K562 (cell line): Measurements from ENCODE around the gene NMB. TPM values are rescaled to one million over a fixed set of nuclear protein-coding genes. Genes with fewer than 3 reads are reported as not detected.

Experiments used
- ETV5 ChIP-seq: sonication (generic); formaldehyde crosslinking; IDR thresholded peaks from 2 replicates; pipeline ENCODE4 v1.4.0; 2020; ENCODE audit warnings: low read depth, mild to moderate bottlenecking, missing genetic modification reagents
- FOXM1 ChIP-seq, 2 experiments: fragments of 450-650 bp in 1 of 2; sonication (generic) in 1 of 2; formaldehyde crosslinking in 1 of 2; IDR thresholded peaks; 2 replicates each; pipeline versions ENCODE4 v1.6.1 to v1.9.0; 2017 to 2022; ENCODE audit warnings: low read depth in 2 of 2, mild to moderate bottlenecking in 2 of 2, missing genetic modification reagents in 1 of 2, moderate library complexity in 1 of 2
- HDAC3 ChIP-seq: fragments of 450-650 bp; IDR thresholded peaks from 2 replicates; pipeline ENCODE4 v1.6.1; 2018; ENCODE audit warnings: borderline replicate concordance, mild to moderate bottlenecking, moderate library complexity; ENCODE audit not compliant: partially characterized antibody
- IRF2 ChIP-seq: sonication (generic); formaldehyde crosslinking; IDR thresholded peaks from 2 replicates; pipeline ENCODE4 v1.8.1; 2022; ENCODE audit warnings: mild to moderate bottlenecking, missing genetic modification reagents
- KDM4B ChIP-seq, 2 experiments: fragments of 450-650 bp in 1 of 2; sonication (generic) in 1 of 2; IDR thresholded peaks; 2 replicates each; pipeline ENCODE4 v1.6.1; 2016 to 2017; ENCODE audit warnings: borderline replicate concordance in 2 of 2, antibody characterized with exemption in 1 of 2, low read depth in 1 of 2, mild to moderate bottlenecking in 1 of 2
- L3MBTL2 ChIP-seq: fragments of 450-650 bp; IDR thresholded peaks from 2 replicates; pipeline ENCODE4 v1.6.1; 2016; ENCODE audit warnings: mild to moderate bottlenecking, moderate library complexity
- NCOA4 ChIP-seq: fragments of 450-650 bp; IDR thresholded peaks from 2 replicates; pipeline ENCODE4 v1.6.1; 2018; ENCODE audit warnings: mild to moderate bottlenecking; ENCODE audit not compliant: partially characterized antibody
- POLR3A ChIP-seq: IDR thresholded peaks from 2 replicates; pipeline ENCODE4 v1.6.1; 2011; ENCODE audit warnings: borderline replicate concordance, mild to moderate bottlenecking, moderate library complexity; ENCODE audit not compliant: insufficient read length, insufficient read depth; ENCODE audit errors: extremely low read depth
- POU5F1 ChIP-seq: fragments of 150-350 bp; IDR thresholded peaks from 2 replicates; pipeline ENCODE4 v1.6.1; 2014; ENCODE audit warnings: borderline replicate concordance, low read length, low read depth, mild to moderate bottlenecking; ENCODE audit not compliant: partially characterized antibody
- RCOR1 ChIP-seq, 2 experiments: IDR thresholded peaks; 2 replicates each; pipeline ENCODE4 v1.6.1; 2012; ENCODE audit warnings: low read depth in 2 of 2, low read length in 2 of 2, borderline replicate concordance in 1 of 2, improper control_type of control experiment in 1 of 2
- SRF ChIP-seq, 2 experiments: fragments of 250-450, 450-650 bp in 1 of 2; sonication (Bioruptor Pico) in 1 of 2; sonication (generic) in 1 of 2; formaldehyde crosslinking; IDR thresholded peaks; 2 replicates each; pipeline versions ENCODE4 v1.5.0 to v1.5.1; 2020 to 2022; ENCODE audit warnings: mild to moderate bottlenecking in 1 of 2, missing genetic modification reagents in 1 of 2
- U2AF2 ChIP-seq: fragments of 200-400 bp; formaldehyde crosslinking; optimal IDR thresholded peaks from 2 replicates; pipeline ENCODE3; 2017; ENCODE audit warnings: low read depth, mild to moderate bottlenecking, low read length
- UBTF ChIP-seq, 2 experiments: IDR thresholded peaks; 2 replicates each; pipeline ENCODE4 v1.6.1; 2012; ENCODE audit warnings: improper control_type of control experiment in 2 of 2, low read depth in 2 of 2, low read length in 2 of 2, borderline replicate concordance in 1 of 2
- XRCC4 ChIP-seq: IDR thresholded peaks from one replicate; pipeline ENCODE4 v1.6.1; 2011; ENCODE audit not compliant: insufficient read depth, insufficient read length; ENCODE audit errors: extremely low read depth
- YY1 ChIP-seq, 3 experiments: IDR thresholded peaks; 2 replicates each; pipeline ENCODE4 v1.6.1; 2011; ENCODE audit warnings: low read length in 2 of 3, mild to moderate bottlenecking in 2 of 3, moderate library complexity in 2 of 3, borderline replicate concordance in 1 of 3, control low read depth in 1 of 3, low read depth in 1 of 3; ENCODE audit not compliant: insufficient read depth in 3 of 3, insufficient replicate concordance in 2 of 3, control insufficient read depth in 1 of 3, insufficient read length in 1 of 3; ENCODE audit errors: extremely low read depth in 1 of 3
- ZFP30 ChIP-seq: fragments of 250-450 bp; sonication (Bioruptor Pico); IDR thresholded peaks from 2 replicates; pipeline ENCODE4 v1.8.0; 2022; ENCODE audit warnings: moderate library complexity, mild to moderate bottlenecking, inconsistent platforms, borderline replicate concordance
- polyA plus RNA-seq, 8 experiments: library from polyadenylated mRNA; depleted of rRNA in 4 of 8; stranded (reverse) in 5 of 8; unstranded in 3 of 8; fragments of >200 nt; fragmentation: Nextera tagmentation in 2 of 8; fragmentation: Illumina TruSeq in 1 of 8; extraction: Ambion mirVana in 2 of 8; extraction: Trizol in 1 of 8; gene quantifications; 2 replicates each; pipeline versions ENCODE4 v1.2.1 to v1.2.3, GENCODE V29; 2011 to 2014; ENCODE audit warnings: inconsistent platforms in 1 of 8, missing spikeins in 1 of 8
- total RNA-seq, 7 experiments: library from RNA; depleted of rRNA in 6 of 7; stranded (reverse); fragments of >200 nt in 6 of 7; fragmentation: Illumina TruSeq in 2 of 7; extraction: Trizol in 2 of 7; gene quantifications; 2 replicates each; pipeline versions ENCODE4 v1.2.1 to v1.2.3, GENCODE V29; 2011 to 2021; ENCODE audit warnings: low replicate concordance in 1 of 7
- TF ChIP-seq, protein P1 (sequence below), 2 experiments: fragments of 450-650 bp; conservative IDR thresholded peaks; 2 replicates each; pipeline ENCODE4 v1.6.1; 2017; ENCODE audit warnings: mild to moderate bottlenecking in 2 of 2, moderate library complexity in 2 of 2
- TF ChIP-seq, protein P2 (sequence below): fragments of 250-450 bp; sonication (Bioruptor Pico); IDR thresholded peaks from 2 replicates; pipeline ENCODE4 v1.8.0; 2022; ENCODE audit warnings: inconsistent platforms, mild to moderate bottlenecking, moderate library complexity, borderline replicate concordance

NMB gene
- total and polyA plus RNA-seq, 9 of the 15 experiments (the other 6 are each of a cell fraction or from before 2014, with no cell fraction given), result 0.06 to 0.16 (median 0.09) TPM; not detected in 5

DNA sequence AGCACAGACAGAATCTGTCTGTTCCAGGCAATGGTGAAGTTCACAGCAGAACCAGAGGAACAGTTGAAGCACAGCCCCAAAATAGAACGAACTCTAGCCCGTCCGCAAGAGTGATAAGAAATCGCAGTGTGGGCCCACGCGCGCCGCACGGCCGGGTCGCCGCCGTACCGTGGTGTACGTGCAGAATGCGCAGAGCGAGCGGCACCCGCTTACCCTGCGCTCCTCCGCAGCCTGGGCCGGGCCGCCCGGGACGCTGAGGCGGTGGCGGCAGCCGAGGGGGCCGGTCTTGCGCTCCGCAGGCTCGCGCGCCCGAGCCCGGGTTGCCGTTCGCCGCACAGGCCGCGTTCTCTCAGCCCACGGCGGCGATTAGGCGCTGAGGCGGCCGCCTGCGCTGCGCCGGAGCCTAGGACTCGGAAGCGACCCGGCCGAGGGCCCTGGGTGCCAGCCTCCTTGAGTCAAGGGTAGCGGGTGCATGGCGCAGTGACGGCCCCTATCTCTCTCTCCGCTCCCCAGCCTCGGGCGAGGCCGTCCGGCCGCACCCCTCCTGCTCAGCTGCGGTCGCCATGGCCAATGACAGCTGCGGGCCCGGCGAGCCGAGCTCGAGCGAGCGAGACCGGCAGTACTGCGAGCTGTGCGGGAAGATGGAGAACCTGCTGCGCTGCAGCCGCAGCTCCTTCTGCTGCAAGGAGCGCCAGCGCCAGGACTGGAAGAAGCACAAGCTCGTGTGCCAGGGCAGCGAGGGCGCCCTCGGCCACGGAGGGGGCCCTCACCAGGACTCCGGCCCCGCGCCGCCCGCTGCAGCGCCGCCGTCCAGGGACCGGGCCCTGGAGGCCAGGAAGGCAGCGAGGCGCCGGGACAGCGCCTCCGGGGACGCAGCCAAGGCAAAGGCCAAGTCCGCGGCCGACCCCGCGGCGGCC lies 24.4 kb downstream of the NMB start (continued):
- TF ChIP-seq ZFP30 (no peak), POLR3A (no peak), KDM4B (IDR thresholded peaks at IDR 0.05; ENCODE audit: borderline replicate concordance in 2 of 2, low read depth in 1 of 2) (no peak), HDAC3 (no peak), UBTF (IDR thresholded peaks at IDR 0.05; ENCODE audit: borderline replicate concordance in 1 of 2, low read depth in 2 of 2, low read length in 2 of 2) (peak; percentile 99), NCOA4 (no peak), ETV5 (CRISPR knock-in tag) (no peak), L3MBTL2 (peak; percentile 30; the same call in 1 of the 2 replicates), IRF2 (no peak), U2AF2 (no peak), XRCC4 (no peak), YY1 (IDR thresholded peaks at IDR 0.05; ENCODE audit: borderline replicate concordance in 1 of 3, control insufficient read depth in 1 of 3, extremely low read depth in 1 of 3, insufficient read depth in 3 of 3, insufficient read length in 1 of 3, insufficient replicate concordance in 2 of 3, low read depth in 1 of 3, low read length in 2 of 3) (peak in 2 of 3 experiments; percentile 14 to 18), FOXM1 (IDR thresholded peaks at IDR 0.05; ENCODE audit: low read depth) (no peak), FOXM1 (CRISPR knock-in tag; IDR thresholded peaks at IDR 0.05; ENCODE audit: low read depth) (0 out of 2 replicates have a peak, but pooled peaks have one; percentile 11), RCOR1 (IDR thresholded peaks at IDR 0.05; ENCODE audit: borderline replicate concordance in 1 of 2, low read depth in 2 of 2, low read length in 2 of 2) (no peak), SRF (CRISPR knock-in tag; IDR thresholded peaks at IDR 0.05) (no peak), POU5F1 (no peak)
- TF ChIP-seq, protein P1, sequence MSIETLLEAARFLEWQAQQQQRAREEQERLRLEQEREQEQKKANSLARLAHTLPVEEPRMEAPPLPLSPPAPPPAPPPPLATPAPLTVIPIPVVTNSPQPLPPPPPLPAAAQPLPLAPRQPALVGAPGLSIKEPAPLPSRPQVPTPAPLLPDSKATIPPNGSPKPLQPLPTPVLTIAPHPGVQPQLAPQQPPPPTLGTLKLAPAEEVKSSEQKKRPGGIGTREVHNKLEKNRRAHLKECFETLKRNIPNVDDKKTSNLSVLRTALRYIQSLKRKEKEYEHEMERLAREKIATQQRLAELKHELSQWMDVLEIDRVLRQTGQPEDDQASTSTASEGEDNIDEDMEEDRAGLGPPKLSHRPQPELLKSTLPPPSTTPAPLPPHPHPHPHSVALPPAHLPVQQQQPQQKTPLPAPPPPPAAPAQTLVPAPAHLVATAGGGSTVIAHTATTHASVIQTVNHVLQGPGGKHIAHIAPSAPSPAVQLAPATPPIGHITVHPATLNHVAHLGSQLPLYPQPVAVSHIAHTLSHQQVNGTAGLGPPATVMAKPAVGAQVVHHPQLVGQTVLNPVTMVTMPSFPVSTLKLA (conservative IDR thresholded peaks at IDR 0.05), result peak in 1 of 2 experiments; percentile 58; a peak in 2 of 4 replicates
- TF ChIP-seq, protein P2, sequence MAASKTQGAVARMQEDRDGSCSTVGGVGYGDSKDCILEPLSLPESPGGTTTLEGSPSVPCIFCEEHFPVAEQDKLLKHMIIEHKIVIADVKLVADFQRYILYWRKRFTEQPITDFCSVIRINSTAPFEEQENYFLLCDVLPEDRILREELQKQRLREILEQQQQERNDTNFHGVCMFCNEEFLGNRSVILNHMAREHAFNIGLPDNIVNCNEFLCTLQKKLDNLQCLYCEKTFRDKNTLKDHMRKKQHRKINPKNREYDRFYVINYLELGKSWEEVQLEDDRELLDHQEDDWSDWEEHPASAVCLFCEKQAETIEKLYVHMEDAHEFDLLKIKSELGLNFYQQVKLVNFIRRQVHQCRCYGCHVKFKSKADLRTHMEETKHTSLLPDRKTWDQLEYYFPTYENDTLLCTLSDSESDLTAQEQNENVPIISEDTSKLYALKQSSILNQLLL, result no peak
